IMR-90 (cell line): Measurements from ENCODE around the gene STARD10. TPM values are rescaled to one million over a fixed set of nuclear protein-coding genes. Genes with fewer than 3 reads are reported as not detected.

Source experiments
- ATAC-seq: fragments of 200-7000 bp; cut with Tn5 transposase; 2 replicates; pipeline ENCODE4 v1.9.1; 2020; ENCODE audit warnings: low read depth, mild to moderate bottlenecking, moderate library complexity
- BruUV-seq: library from RNA; stranded (reverse); fragments of 400-500 nt; replicated peaks from 2 replicates; lab custom pipeline; 2021; lab: Mats Ljungman, UMichigan
- CTCF ChIA-PET: fragments of 300-600 bp; formaldehyde crosslinking; extraction: SDS; loops from one replicate; lab custom pipeline; 2021; ENCODE audit warnings: antibody characterized with exemption; lab: Yijun Ruan, JAX
- POLR2A ChIA-PET: fragments of 300-600 bp; sonication (Branson Sonifier 250); formaldehyde crosslinking; loops from one replicate; lab custom pipeline; 2022; ENCODE audit warnings: antibody characterized with exemption; ENCODE audit not compliant: unreplicated experiment; lab: Charles Lee
- DNase-seq: peaks from one replicate; pipeline ENCODE4 v3.0.0; 2013
- H2AFZ ChIP-seq: replicated peaks from 2 replicates; pipeline ENCODE3; 2013; ENCODE audit warnings: low read length, mild to moderate bottlenecking; ENCODE audit not compliant: poor library complexity
- H2AK5ac ChIP-seq: 2 replicates; pipeline ENCODE4 v1.6.1; 2013; ENCODE audit warnings: low read depth, low read length, inconsistent platforms
- H2AK9ac ChIP-seq: replicated peaks from 2 replicates; pipeline ENCODE3; 2013; ENCODE audit warnings: mild to moderate bottlenecking, low read depth, low read length, moderate library complexity; ENCODE audit not compliant: poor library complexity
- H2BK120ac ChIP-seq: 2 replicates; pipeline ENCODE4 v1.6.1; 2013; ENCODE audit warnings: low read depth, low read length, inconsistent platforms
- H2BK15ac ChIP-seq: 3 replicates; pipeline ENCODE4 v1.6.1; 2013; ENCODE audit warnings: low read depth, low read length, inconsistent platforms
- H2BK20ac ChIP-seq: 2 replicates; pipeline ENCODE4 v1.6.1; 2013; ENCODE audit warnings: low read depth, mild to moderate bottlenecking, inconsistent platforms, low read length, moderate library complexity
- H2BK5ac ChIP-seq: 2 replicates; pipeline ENCODE4 v1.6.1; 2013; ENCODE audit warnings: mild to moderate bottlenecking, low read depth, low read length, inconsistent platforms; ENCODE audit not compliant: poor library complexity, severe bottlenecking
- H3K14ac ChIP-seq: replicated peaks from 2 replicates; pipeline ENCODE4 v1.6.1; 2013; ENCODE audit warnings: low read depth, low read length, inconsistent platforms
- H3K18ac ChIP-seq: 2 replicates; pipeline ENCODE4 v1.6.1; 2013; ENCODE audit warnings: low read depth, low read length, control low read depth
- H3K23ac ChIP-seq: 2 replicates; pipeline ENCODE4 v1.6.1; 2013; ENCODE audit warnings: low read depth, low read length, inconsistent platforms
- H3K27ac ChIP-seq: 2 replicates; pipeline ENCODE4 v1.5.1; 2013; ENCODE audit warnings: mild to moderate bottlenecking, control low read depth, low read length; ENCODE audit not compliant: insufficient read depth
- H3K27me3 ChIP-seq: 2 replicates; pipeline ENCODE4 v1.6.1; 2013; ENCODE audit warnings: low read length; ENCODE audit not compliant: control insufficient read depth, insufficient read depth
- H3K36me3 ChIP-seq: 2 replicates; pipeline ENCODE4 v1.6.1; 2013; ENCODE audit warnings: low read length, mixed read lengths; ENCODE audit not compliant: control insufficient read depth, insufficient read depth
- H3K4ac ChIP-seq: 2 replicates; pipeline ENCODE4 v1.6.1; 2013; ENCODE audit warnings: low read depth, low read length, inconsistent platforms
- H3K4me1 ChIP-seq: 2 replicates; pipeline ENCODE4 v1.6.1; 2013; ENCODE audit warnings: low read length, mixed read lengths; ENCODE audit not compliant: control insufficient read depth, insufficient read depth
- H3K4me2 ChIP-seq: 2 replicates; pipeline ENCODE4 v1.6.1; 2013; ENCODE audit warnings: low read depth, mild to moderate bottlenecking, control low read depth, low read length, moderate library complexity
- H3K4me3 ChIP-seq: 2 replicates; pipeline ENCODE4 v1.5.1; 2013; ENCODE audit warnings: low read depth, mild to moderate bottlenecking, control low read depth, low read length, moderate library complexity; ENCODE audit not compliant: insufficient read depth
- H3K56ac ChIP-seq: 2 replicates; pipeline ENCODE4 v1.6.1; 2013; ENCODE audit warnings: low read length, inconsistent platforms; ENCODE audit not compliant: insufficient read depth; ENCODE audit errors: extremely low read depth
- H3K79me1 ChIP-seq, 2 experiments: 2 replicates each; pipeline ENCODE4 v1.6.1; 2013; ENCODE audit warnings: low read length in 2 of 2, inconsistent platforms in 1 of 2, low read depth in 1 of 2
- H3K9ac ChIP-seq: 2 replicates; pipeline ENCODE4 v1.6.1; 2013; ENCODE audit warnings: low read depth, low read length, control low read depth
- H3K9me1 ChIP-seq: 2 replicates; pipeline ENCODE4 v1.6.1; 2013; ENCODE audit warnings: low read length, inconsistent platforms; ENCODE audit not compliant: insufficient read depth
- H3K9me3 ChIP-seq: 2 replicates; pipeline ENCODE4 v1.6.1; 2013; ENCODE audit warnings: low read length; ENCODE audit not compliant: control insufficient read depth, insufficient read depth
- H4K20me1 ChIP-seq: 2 replicates; pipeline ENCODE4 v1.6.1; 2013; ENCODE audit warnings: low read length, inconsistent platforms; ENCODE audit not compliant: insufficient read depth
- H4K5ac ChIP-seq: 2 replicates; pipeline ENCODE4 v1.6.1; 2013; ENCODE audit warnings: mild to moderate bottlenecking, low read depth, low read length, control low read depth
- H4K8ac ChIP-seq, 2 experiments: 2 replicates each; pipeline ENCODE4 v1.6.1; 2013; ENCODE audit warnings: low read depth in 2 of 2, low read length in 2 of 2, control low read depth in 1 of 2, inconsistent platforms in 1 of 2
- H4K91ac ChIP-seq: 2 replicates; pipeline ENCODE4 v1.6.1; 2013; ENCODE audit warnings: low read depth, low read length, inconsistent platforms; ENCODE audit not compliant: insufficient read depth
- BHLHE40 ChIP-seq: fragments of 150-350 bp; IDR thresholded peaks from 2 replicates; pipeline ENCODE4 v1.6.1; 2016; ENCODE audit warnings: mild to moderate bottlenecking, low read depth, low read length
- CHD1 ChIP-seq: IDR thresholded peaks from 2 replicates; pipeline ENCODE4 v1.6.1; 2012; ENCODE audit warnings: low read depth, low read length, improper control_type of control experiment
- FOS ChIP-seq: fragments of 150-350 bp; IDR thresholded peaks from 2 replicates; pipeline ENCODE4 v1.6.1; 2016; ENCODE audit warnings: low read depth, low read length
- MAFK ChIP-seq: IDR thresholded peaks from 2 replicates; pipeline ENCODE4 v1.6.1; 2012; ENCODE audit warnings: low read depth, low read length, improper control_type of control experiment
- MAZ ChIP-seq: IDR thresholded peaks from 2 replicates; pipeline ENCODE4 v1.6.1; 2012; ENCODE audit warnings: low read depth, mild to moderate bottlenecking, low read length, improper control_type of control experiment, moderate library complexity, borderline replicate concordance
- MXI1 ChIP-seq: IDR thresholded peaks from 2 replicates; pipeline ENCODE4 v1.6.1; 2012; ENCODE audit warnings: low read depth, mild to moderate bottlenecking, low read length, moderate library complexity, borderline replicate concordance
- NFE2L2 ChIP-seq: fragments of 150-350 bp; IDR thresholded peaks from 2 replicates; pipeline ENCODE4 v1.6.1; 2016; ENCODE audit warnings: low read depth, mild to moderate bottlenecking, low read length
- POLR2A ChIP-seq: IDR thresholded peaks from 2 replicates; pipeline ENCODE4 v1.6.1; 2012; ENCODE audit warnings: mild to moderate bottlenecking, low read depth, low read length
- RCOR1 ChIP-seq: IDR thresholded peaks from 2 replicates; pipeline ENCODE4 v1.6.1; 2012; ENCODE audit warnings: mild to moderate bottlenecking, low read length, improper control_type of control experiment; ENCODE audit not compliant: insufficient replicate concordance
- RFX5 ChIP-seq: IDR thresholded peaks from 2 replicates; pipeline ENCODE4 v1.8.0; 2012; ENCODE audit warnings: low read depth, mild to moderate bottlenecking, low read length, moderate library complexity
- SMC3 ChIP-seq: fragments of 150-350 bp; IDR thresholded peaks from 2 replicates; pipeline ENCODE4 v1.6.1; 2016; ENCODE audit warnings: low read depth, mild to moderate bottlenecking, antibody characterized with exemption, low read length, moderate library complexity
- WGBS, 2 experiments: methylation state at CpG; one replicate each; pipeline versions ENCODE4 v1.1.5 to v1.1.7; 2013; ENCODE audit warnings: missing lambda C conversion rate in 2 of 2; ENCODE audit not compliant: insufficient read length in 1 of 2; ENCODE audit errors: extremely low coverage in 2 of 2; 5-methylcytosine and 5-hydroxymethylcytosine counted together
- dilution Hi-C: fragments of 300-500 bp; cut with HindIII; formaldehyde crosslinking; loops from one replicate; pipeline ENCODE4 v1.14.3; 2018; ENCODE audit warnings: low sequenced_read_pairs; ENCODE audit not compliant: unreplicated experiment
- in situ Hi-C: fragments of 300-500 bp; cut with MboI; formaldehyde crosslinking; loops from 3 replicates; pipeline ENCODE4 v1.14.3; 2019; ENCODE audit warnings: low sequenced_read_pairs, inconsistent platforms, mixed read lengths
- intact Hi-C: fragments of 100-400 bp; cut with micrococcal nuclease; formaldehyde crosslinking; loops from 2 replicates; pipeline ENCODE4 v1.10.0; 2022
- polyA plus RNA-seq, 3 experiments: library from polyadenylated mRNA; depleted of rRNA; stranded (reverse); fragments of >200 nt; gene quantifications; 2 replicates each; pipeline ENCODE4 v1.2.3, GENCODE V29; 2012; ENCODE audit warnings: low replicate concordance in 1 of 3
- total RNA-seq: library from RNA; depleted of rRNA; stranded (reverse); fragments of >200 nt; gene quantifications from 2 replicates; pipeline ENCODE4 v1.2.3, GENCODE V29; 2012
- TF ChIP-seq, protein P1 (sequence below): conservative IDR thresholded peaks from 2 replicates; pipeline ENCODE4 v1.5.1; 2012; ENCODE audit warnings: mild to moderate bottlenecking, low read depth, low read length, improper control_type of control experiment
- TF ChIP-seq, protein P2 (sequence below): fragments of 150-350 bp; IDR thresholded peaks from 2 replicates; pipeline ENCODE4 v1.6.1; 2016; ENCODE audit warnings: low read depth, mild to moderate bottlenecking, low read length, moderate library complexity, borderline replicate concordance

STARD10 gene
- total and polyA plus RNA-seq, 2 of the 4 experiments (the other 2 are of a cell fraction): 23.8 to 37.4 TPM

DNA sequence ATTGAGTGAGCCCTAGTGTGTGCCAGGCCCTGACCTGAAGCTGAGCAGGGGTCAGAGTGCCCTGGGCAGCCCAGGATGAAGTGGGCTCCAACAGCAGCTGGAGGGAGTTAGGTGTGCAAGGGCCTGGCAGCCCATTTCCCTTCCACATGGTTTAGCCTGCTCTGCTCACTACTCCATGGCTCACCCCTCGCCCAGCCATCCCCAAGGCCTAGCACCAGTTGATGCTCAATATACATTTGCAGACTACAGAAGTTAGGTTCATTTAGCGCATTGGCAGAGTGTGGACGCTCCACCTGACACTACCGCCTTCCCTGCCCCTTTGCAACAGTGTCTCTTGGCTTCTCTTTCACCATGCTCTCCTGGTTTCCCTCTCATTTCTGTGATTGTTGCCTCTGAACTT lies 24.1 kb upstream of the STARD10 start:
- H2AK9ac ChIP-seq: no peak overlapping the region
- no peak overlapping the region for H3K4me3 ChIP-seq
- no peak overlapping the region for H2BK15ac ChIP-seq
- H3K23ac ChIP-seq: no peak overlapping the region
- peaks cover 17% of the 10 kb centered on the region for H3K9me1 ChIP-seq
- no peak overlapping the region for H3K27ac ChIP-seq
- H2BK120ac ChIP-seq: no peak overlapping the region
- peak overlapping the region; percentile 57; the same call in 1 of the 2 replicates for H2AK5ac ChIP-seq
- peaks cover 22% of the 10 kb centered on the region for H3K4me1 ChIP-seq
- intact Hi-C loops (no loop called here), in situ Hi-C loops (no loop called here), dilution Hi-C loops (no loop called here)
- no peak overlapping the region for H3K18ac ChIP-seq
- DNase-seq: no peak
- ChIA-PET POLR2A (no interaction called here), CTCF (no interaction called here)
- no peak overlapping the region for H3K14ac ChIP-seq
- TF ChIP-seq CHD1 (no peak), NFE2L2 (no peak), MAZ (no peak), BHLHE40 (no peak), FOS (no peak), MAFK (no peak), RCOR1 (no peak), RFX5 (no peak), MXI1 (no peak), SMC3 (no peak), POLR2A (no peak)
- TF ChIP-seq, protein P1, sequence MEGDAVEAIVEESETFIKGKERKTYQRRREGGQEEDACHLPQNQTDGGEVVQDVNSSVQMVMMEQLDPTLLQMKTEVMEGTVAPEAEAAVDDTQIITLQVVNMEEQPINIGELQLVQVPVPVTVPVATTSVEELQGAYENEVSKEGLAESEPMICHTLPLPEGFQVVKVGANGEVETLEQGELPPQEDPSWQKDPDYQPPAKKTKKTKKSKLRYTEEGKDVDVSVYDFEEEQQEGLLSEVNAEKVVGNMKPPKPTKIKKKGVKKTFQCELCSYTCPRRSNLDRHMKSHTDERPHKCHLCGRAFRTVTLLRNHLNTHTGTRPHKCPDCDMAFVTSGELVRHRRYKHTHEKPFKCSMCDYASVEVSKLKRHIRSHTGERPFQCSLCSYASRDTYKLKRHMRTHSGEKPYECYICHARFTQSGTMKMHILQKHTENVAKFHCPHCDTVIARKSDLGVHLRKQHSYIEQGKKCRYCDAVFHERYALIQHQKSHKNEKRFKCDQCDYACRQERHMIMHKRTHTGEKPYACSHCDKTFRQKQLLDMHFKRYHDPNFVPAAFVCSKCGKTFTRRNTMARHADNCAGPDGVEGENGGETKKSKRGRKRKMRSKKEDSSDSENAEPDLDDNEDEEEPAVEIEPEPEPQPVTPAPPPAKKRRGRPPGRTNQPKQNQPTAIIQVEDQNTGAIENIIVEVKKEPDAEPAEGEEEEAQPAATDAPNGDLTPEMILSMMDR: no peak
- TF ChIP-seq, protein P2, sequence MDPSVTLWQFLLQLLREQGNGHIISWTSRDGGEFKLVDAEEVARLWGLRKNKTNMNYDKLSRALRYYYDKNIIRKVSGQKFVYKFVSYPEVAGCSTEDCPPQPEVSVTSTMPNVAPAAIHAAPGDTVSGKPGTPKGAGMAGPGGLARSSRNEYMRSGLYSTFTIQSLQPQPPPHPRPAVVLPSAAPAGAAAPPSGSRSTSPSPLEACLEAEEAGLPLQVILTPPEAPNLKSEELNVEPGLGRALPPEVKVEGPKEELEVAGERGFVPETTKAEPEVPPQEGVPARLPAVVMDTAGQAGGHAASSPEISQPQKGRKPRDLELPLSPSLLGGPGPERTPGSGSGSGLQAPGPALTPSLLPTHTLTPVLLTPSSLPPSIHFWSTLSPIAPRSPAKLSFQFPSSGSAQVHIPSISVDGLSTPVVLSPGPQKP: no peak
- H2BK20ac ChIP-seq: no peak overlapping the region
- no peaks in the 10 kb centered on the region for H3K27me3 ChIP-seq
- H3K4ac ChIP-seq: no peak overlapping the region; the same call in 1 of the 2 replicates
- H3K79me1 ChIP-seq: peaks cover 6 to 53% of the 10 kb centered on the region in 2 experiments; a peak in 3 of 4 replicates
- H2AFZ ChIP-seq: no peak overlapping the region
- no peak overlapping the region for H3K56ac ChIP-seq
- no peak overlapping the region for H4K91ac ChIP-seq
- no peak overlapping the region for H3K9ac ChIP-seq
- WGBS, 2 experiments: 96% methylated on average over 3 of the region's 4 CpGs; no CpG with 5 or more reads in 1 of the 2 experiments
- BruUV-seq: no TSS peak
- no peaks in the 10 kb centered on the region for H3K36me3 ChIP-seq
- ATAC-seq: no peak
- no peak overlapping the region for H4K5ac ChIP-seq
- H3K9me3 ChIP-seq: no peaks in the 10 kb centered on the region
- no peak overlapping the region for H3K4me2 ChIP-seq
- H2BK5ac ChIP-seq: no peak overlapping the region
- H4K8ac ChIP-seq: no peak overlapping the region
- peaks cover 5% of the 10 kb centered on the region; the same call in 1 of the 2 replicates for H4K20me1 ChIP-seq
